HUDEP-2 (cell line): Measurements from ENCODE around the gene RPL36.
"Not testable (repeated sequence)": the region's sequence is repeated elsewhere in the genome, so short reads cannot be mapped to it uniquely, and the experiment has no call there.

Source experiments
- DNase-seq, 76 experiments: peaks; one replicate each; lab custom pipeline; 2025; ENCODE audit not compliant: unreplicated experiment in 76 of 76; lab: John Stamatoyannopoulos, UW

RPL36 gene

GRCh38 chr19:5703819-5704818, 14.0 kb downstream of the RPL36 start:
- no peak for DNase-seq

GRCh38 chr19:5705552-5705951, 15.5 kb downstream of the RPL36 start:
- DNase-seq, result no peak

- DNase-seq, result no peak
Observed at GRCh38 chr19:5706876-5707573, 16.9 kb downstream of the RPL36 start.

GRCh38 chr19:5707576-5708575, 17.8 kb downstream of the RPL36 start:
- no peak for DNase-seq

- no peak for DNase-seq
Observed at GRCh38 chr19:5711025-5711424, 20.9 kb downstream of the RPL36 start.

GRCh38 chr19:5711713-5712161, 21.6 kb downstream of the RPL36 start:
- DNase-seq, result no peak

- no peak for DNase-seq
Observed at GRCh38 chr19:5713228-5713627, 23.1 kb downstream of the RPL36 start.

- DNase-seq, result no peak
Observed at GRCh38 chr19:5714816-5715215, 24.7 kb downstream of the RPL36 start.

GRCh38 chr19:5717215-5717935, 27.3 kb downstream of the RPL36 start:
- no peak for DNase-seq

- DNase-seq, result no peak
Observed at GRCh38 chr19:5718037-5718578, 28.0 kb downstream of the RPL36 start.

GRCh38 chr19:5718579-5719273, 28.6 kb downstream of the RPL36 start:
- peak in 43 of 76 experiments; percentile 13 to 74 (median 44) for DNase-seq

- peak in 9 of 76 experiments; percentile 13 to 58 (median 47) for DNase-seq
Observed at GRCh38 chr19:5719274-5719960, 29.3 kb downstream of the RPL36 start.

GRCh38 chr19:5719961-5720790, 30.1 kb downstream of the RPL36 start, which contains the start of the genes CATSPERD and LONP1:
Gene CATSPERD (plus strand): TSS chr19:5720637. CDS start chr19:5720738, 101 bp downstream.
Gene LONP1 (minus strand): TSS chr19:5720146. CDS start chr19:5720132, 14 bp downstream.
- peak; percentile 70 to 100 (median 99) for DNase-seq

GRCh38 chr19:5727453-5728050, 37.5 kb downstream of the RPL36 start:
- DNase-seq, result no peak

- not testable (repeated sequence) for DNase-seq
Observed at GRCh38 chr19:5733172-5733571, 43.1 kb downstream of the RPL36 start.

GRCh38 chr19:5738423-5738822, 48.3 kb downstream of the RPL36 start:
- no peak for DNase-seq
